Endothelial cell of umbilical vein (primary cell): ENCODE data around the gene S100A11. TPM values are rescaled to one million over a fixed set of nuclear protein-coding genes. Genes with fewer than 3 reads are reported as not detected.

Source experiments
- BruUV-seq: library from RNA; stranded (reverse); fragments of 400-500 nt; replicated peaks from 2 replicates; lab custom pipeline; 2021; lab: Mats Ljungman, UMichigan
- CTCF ChIA-PET: fragments of 300-600, 350-600 bp; sonication (Branson Sonifier 250); formaldehyde crosslinking; loops from one replicate; lab custom pipeline; 2021; ENCODE audit warnings: antibody characterized with exemption, inconsistent platforms; lab: Charles Lee
- POLR2A ChIA-PET: fragments of 300-600, 350-600 bp; sonication (Branson Sonifier 250); formaldehyde crosslinking; loops from one replicate; lab custom pipeline; 2021; ENCODE audit warnings: antibody characterized with exemption, inconsistent platforms; lab: Charles Lee
- DNase-seq: peaks from one replicate; pipeline ENCODE4 v3.0.0-alpha.2; 2011; ENCODE audit warnings: low read depth, low spot score
- FAIRE-seq: peaks from 2 replicates; lab custom pipeline; 2011; peaks lifted over from hg19 to GRCh38; lab: Jason Lieb, UNC
- H2AFZ ChIP-seq: 2 replicates; pipeline ENCODE4 v1.6.0; 2012; ENCODE audit warnings: low read depth, low read length, control low read depth, inconsistent platforms
- H3K27ac ChIP-seq: 2 replicates; pipeline ENCODE4 v1.5.1; 2011; ENCODE audit warnings: low read depth, mild to moderate bottlenecking, control low read depth, low read length, moderate library complexity; ENCODE audit not compliant: insufficient read depth
- H3K27me3 ChIP-seq, 2 experiments: 2 replicates each; pipeline versions ENCODE4 v1.6.0 to v1.6.1; 2011; ENCODE audit warnings: low read length in 2 of 2, mixed read lengths in 1 of 2; ENCODE audit not compliant: control insufficient read depth in 2 of 2, insufficient read depth in 2 of 2
- H3K36me3 ChIP-seq, 2 experiments: 2 replicates in 1 of 2; 3 replicates in 1 of 2; pipeline ENCODE4 v1.5.1; 2011; ENCODE audit warnings: low read length in 2 of 2, mild to moderate bottlenecking in 1 of 2, moderate library complexity in 1 of 2; ENCODE audit not compliant: control insufficient read depth in 2 of 2, insufficient read depth in 2 of 2; ENCODE audit errors: extremely low read depth in 1 of 2
- H3K4me1 ChIP-seq: 3 replicates; pipeline ENCODE4 v1.5.1; 2011; ENCODE audit warnings: mild to moderate bottlenecking, low read length; ENCODE audit not compliant: control insufficient read depth, insufficient read depth; ENCODE audit errors: extremely low read depth
- H3K4me2 ChIP-seq: 2 replicates; pipeline ENCODE4 v1.6.1; 2011; ENCODE audit warnings: low read length, control low read depth, mixed read lengths; ENCODE audit not compliant: insufficient read depth
- H3K4me3 ChIP-seq, 3 experiments: fragments of 200-600 bp in 1 of 3; sonication (generic), shearing (Covaris generic) in 1 of 3; replicated peaks in 1 of 3; 2 replicates each; pipeline ENCODE4 v1.5.1; 2011 to 2016; ENCODE audit warnings: control low read depth in 3 of 3, low read length in 3 of 3, mild to moderate bottlenecking in 2 of 3, inconsistent platforms in 1 of 3, low read depth in 1 of 3, moderate library complexity in 1 of 3; ENCODE audit not compliant: insufficient read depth in 1 of 3
- H3K79me2 ChIP-seq: 2 replicates; pipeline ENCODE4 v1.6.0; 2012; ENCODE audit warnings: low read length, inconsistent platforms; ENCODE audit not compliant: control insufficient read depth, insufficient read depth
- H3K9ac ChIP-seq: replicated peaks from 2 replicates; pipeline ENCODE3; 2011; ENCODE audit warnings: low read length, control low read depth; ENCODE audit not compliant: insufficient read depth; ENCODE audit errors: extremely low read depth
- H3K9me1 ChIP-seq: replicated peaks from 3 replicates; pipeline ENCODE4 v1.6.0; 2011; ENCODE audit warnings: mild to moderate bottlenecking, low read length; ENCODE audit not compliant: control insufficient read depth, insufficient read depth; ENCODE audit errors: extremely low read depth
- H3K9me3 ChIP-seq: replicated peaks from 2 replicates; pipeline ENCODE4 v1.5.1; 2012; ENCODE audit warnings: low read length, inconsistent platforms; ENCODE audit not compliant: control insufficient read depth, insufficient read depth
- H4K20me1 ChIP-seq: replicated peaks from 2 replicates; pipeline ENCODE3; 2011; ENCODE audit warnings: mild to moderate bottlenecking, low read length; ENCODE audit not compliant: control insufficient read depth, insufficient read depth; ENCODE audit errors: extremely low read depth
- CTCF ChIP-seq, 2 donors: IDR thresholded peaks; 1 replicate in 1 of 2; 2 replicates in 1 of 2; pipeline ENCODE4 v1.5.1; 2011; ENCODE audit warnings: low read length in 2 of 2, mild to moderate bottlenecking in 2 of 2, moderate library complexity in 2 of 2, control low read depth in 1 of 2, inconsistent platforms in 1 of 2, low read depth in 1 of 2; ENCODE audit not compliant: insufficient read depth in 1 of 2; ENCODE audit errors: extremely low read depth in 1 of 2
- EZH2 ChIP-seq: IDR thresholded peaks from 2 replicates; pipeline ENCODE4 v1.6.1; 2012; ENCODE audit warnings: borderline replicate concordance, low read depth, mild to moderate bottlenecking, moderate library complexity, low read length, inconsistent platforms; ENCODE audit not compliant: severe bottlenecking
- FOS ChIP-seq: IDR thresholded peaks from 2 replicates; pipeline ENCODE4 v1.6.1; 2011; ENCODE audit warnings: mild to moderate bottlenecking, low read length, moderate library complexity, borderline replicate concordance; ENCODE audit not compliant: insufficient read depth
- GATA2 ChIP-seq: IDR thresholded peaks from 2 replicates; pipeline ENCODE4 v1.7.0; 2011; ENCODE audit warnings: low read depth, mild to moderate bottlenecking, moderate library complexity, mixed read lengths, low read length; ENCODE audit not compliant: insufficient read length, insufficient read depth
- JUN ChIP-seq: IDR thresholded peaks from 2 replicates; pipeline ENCODE4 v1.6.1; 2011; ENCODE audit warnings: borderline replicate concordance, low read depth; ENCODE audit not compliant: insufficient read length, insufficient read depth
- MYC ChIP-seq: IDR thresholded peaks from one replicate; pipeline ENCODE4 v1.6.1; 2011; ENCODE audit warnings: mild to moderate bottlenecking, low read depth, low read length
- POLR2A ChIP-seq: IDR thresholded peaks from 2 replicates; pipeline ENCODE4 v1.6.1; 2012; ENCODE audit warnings: low read depth, mild to moderate bottlenecking, control low read depth, low read length
- POLR2AphosphoS5 ChIP-seq: IDR thresholded peaks from 2 replicates; pipeline ENCODE4 v1.6.1; 2012; ENCODE audit warnings: low read depth, mild to moderate bottlenecking, control low read depth, low read length, moderate library complexity; ENCODE audit not compliant: insufficient read depth
- dilution Hi-C: fragments of 300-500 bp; cut with MboI; formaldehyde crosslinking; loops from one replicate; pipeline ENCODE4 v1.15.0; 2019; ENCODE audit warnings: low sequenced_read_pairs; ENCODE audit not compliant: extremely low pct_ligation_motif_present
- intact Hi-C: fragments of 100-400 bp; cut with micrococcal nuclease; formaldehyde crosslinking; loops from one replicate; pipeline ENCODE4 v1.10.0; 2022
- polyA plus RNA-seq, 4 experiments: library from polyadenylated mRNA; depleted of rRNA in 3 of 4; stranded (reverse) in 3 of 4; unstranded in 1 of 4; fragments of >200 nt; gene quantifications; 2 replicates each; pipeline versions ENCODE4 v1.2.1 to v1.2.3, GENCODE V29; 2011 to 2012; ENCODE audit warnings: missing spikeins in 1 of 4
- total RNA-seq: library from RNA; stranded (reverse); gene quantifications from 2 replicates; pipeline ENCODE4 v1.2.3, GENCODE V29; 2021
- TF ChIP-seq, protein P1 (sequence below): IDR thresholded peaks from 2 replicates; pipeline ENCODE4 v1.6.1; 2011; ENCODE audit not compliant: insufficient read depth, insufficient read length

The S100A11 gene
- total and polyA plus RNA-seq, 2 donors (not counting 3 experiments of a cell fraction or from before 2014, with no cell fraction given) = 497 to 505 TPM

DNA sequence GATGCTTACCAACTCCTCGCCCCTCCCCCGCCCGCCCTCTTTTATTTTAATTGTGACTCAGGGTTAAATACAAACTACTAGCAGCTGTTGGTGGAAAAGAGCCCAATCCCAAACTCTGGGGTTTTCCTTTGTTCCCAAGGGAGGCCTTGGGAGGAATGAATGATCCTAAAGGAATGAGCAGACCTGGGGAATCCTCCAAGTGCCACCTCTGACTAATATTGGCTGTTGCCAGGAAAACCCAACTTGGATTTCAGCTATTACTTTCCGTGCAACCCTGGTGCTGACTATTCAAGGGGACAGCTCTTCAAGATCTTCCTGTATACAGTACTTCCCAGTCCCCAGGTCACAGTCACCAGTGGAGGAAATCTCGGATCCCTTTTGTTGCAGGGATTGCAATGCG lies 41.8 kb downstream of the S100A11 start:
- Histone ChIP-seq H3K9me3 (no peaks in the 10 kb centered on the region), H3K27ac (no peak overlapping the region), H3K9me1 (no peaks in the 10 kb centered on the region), H3K4me2 (no peak overlapping the region), H3K4me1 (peaks cover 33% of the 10 kb centered on the region), H3K36me3 (no peaks in the 10 kb centered on the region), H3K4me3 (no peak overlapping the region), H3K79me2 (peaks cover 34% of the 10 kb centered on the region), H4K20me1 (no peaks in the 10 kb centered on the region), H2AFZ (no peak overlapping the region), H3K9ac (no peak overlapping the region), H3K27me3 (peaks cover 0 to 2% of the 10 kb centered on the region in 2 experiments)
- DNase-seq = peak; percentile 61
- CTCF ChIA-PET = interaction anchor here (0.7 to 19.6 kb wide), 8 partner anchors 18 to 104 kb away, joined by 3 to 572 read pairs (median 4); no protein-coding TSS in a partner anchor
- POLR2A ChIA-PET = interaction anchor here (0.9 kb wide), 1 partner anchor 22 kb away, joined by 3 read pairs; no protein-coding TSS in a partner anchor
- dilution Hi-C loops (no loop called here), intact Hi-C loops (no loop called here)
- TF ChIP-seq POLR2AphosphoS5 (no peak), FOS (peak; percentile 45)
- BruUV-seq = no TSS peak
- peak; percentile 72 for FAIRE-seq

DNA sequence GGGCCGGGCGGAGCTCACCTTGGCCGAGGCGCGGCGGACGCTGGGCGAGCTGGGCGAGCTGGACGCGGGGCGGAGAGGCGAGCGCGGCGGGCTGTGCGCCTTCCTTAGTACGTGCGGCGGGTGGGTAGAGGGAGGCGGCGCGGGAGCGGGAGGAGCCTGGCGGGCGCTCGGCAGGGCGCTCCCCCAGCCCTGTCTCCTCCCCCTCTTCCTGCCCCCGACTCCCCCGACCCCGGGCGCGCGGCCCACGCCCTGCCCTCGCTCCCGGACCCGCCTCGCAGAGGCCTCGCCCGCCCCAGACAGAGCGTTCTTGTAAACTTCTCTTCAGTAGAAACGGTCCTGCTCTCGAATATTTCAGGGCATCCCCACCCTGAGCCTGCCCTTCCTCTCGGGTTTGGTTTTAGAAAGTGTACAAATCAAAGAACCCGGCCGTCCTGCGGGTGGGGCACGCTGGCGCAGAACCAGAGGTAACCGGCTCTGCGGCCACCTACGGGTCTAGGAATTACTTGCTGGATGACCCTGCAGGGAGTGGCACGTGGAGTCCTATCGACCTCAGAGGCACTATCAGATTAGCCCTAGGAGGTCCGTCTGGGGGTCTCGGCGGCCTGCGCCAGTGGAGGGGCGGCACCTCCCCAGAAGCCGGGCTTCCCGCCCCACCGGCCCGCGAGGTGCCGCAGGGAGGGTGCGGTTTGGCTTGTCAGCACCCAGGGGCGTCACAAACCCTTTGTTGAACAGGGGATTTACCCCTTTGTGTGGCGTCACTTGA lies 42.9 kb downstream of the S100A11 start, which contains the start of gene S100A10:
Gene S100A10, minus strand, starts transcription at position 126 of the 763 bp plus-strand sequence. CDS start 7,629 bp downstream, outside the sequence.
- Histone ChIP-seq H3K4me1 (peaks cover 43% of the 10 kb centered on the region), H3K79me2 (peaks cover 39% of the 10 kb centered on the region), H3K4me3 (peak within 1 kb of the TSS; percentile 22 to 70 (median 67)), H3K4me2 (peak within 1 kb of the TSS; percentile 78), H3K27me3 (no peaks in the 10 kb centered on the region), H2AFZ (peak within 1 kb of the TSS; percentile 83), H4K20me1 (no peaks in the 10 kb centered on the region), H3K27ac (peak within 1 kb of the TSS; percentile 83), H3K9ac (peak within 1 kb of the TSS; percentile 82), H3K9me1 (no peaks in the 10 kb centered on the region), H3K9me3 (no peaks in the 10 kb centered on the region), H3K36me3 (no peaks in the 10 kb centered on the region)
- CTCF ChIA-PET = interaction anchor here (1.3 to 19.6 kb wide), 9 partner anchors 7 to 205 kb away, joined by 3 to 572 read pairs (median 6); no protein-coding TSS in a partner anchor
- FAIRE-seq (peak; percentile 18), DNase-seq (peak; percentile 67)
- no TSS peak for BruUV-seq
- POLR2A ChIA-PET = interaction anchor here (2.6 kb wide), 1 partner anchor 59 kb away, joined by 7 read pairs; no protein-coding TSS in a partner anchor
- intact Hi-C loops (no loop called here), dilution Hi-C loops (no loop called here)
- no peak for TF ChIP-seq GATA2
- TF ChIP-seq JUN = no peak
- no peak for TF ChIP-seq CTCF (IDR thresholded peaks at IDR 0.05; ENCODE audit: extremely low read depth in 1 of 2, insufficient read depth in 1 of 2, low read depth in 1 of 2, low read length in 2 of 2)
- peak; percentile 87 for TF ChIP-seq POLR2A
- TF ChIP-seq, protein P1, sequence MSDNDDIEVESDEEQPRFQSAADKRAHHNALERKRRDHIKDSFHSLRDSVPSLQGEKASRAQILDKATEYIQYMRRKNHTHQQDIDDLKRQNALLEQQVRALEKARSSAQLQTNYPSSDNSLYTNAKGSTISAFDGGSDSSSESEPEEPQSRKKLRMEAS = no peak
- TF ChIP-seq EZH2 = no peak
- TF ChIP-seq POLR2AphosphoS5 = peak; percentile 92
- TF ChIP-seq MYC = no peak
- peak; percentile 14 for TF ChIP-seq FOS
